Measurements from ENCODE around the gene PLXND1.

PLXND1 gene

DNA sequence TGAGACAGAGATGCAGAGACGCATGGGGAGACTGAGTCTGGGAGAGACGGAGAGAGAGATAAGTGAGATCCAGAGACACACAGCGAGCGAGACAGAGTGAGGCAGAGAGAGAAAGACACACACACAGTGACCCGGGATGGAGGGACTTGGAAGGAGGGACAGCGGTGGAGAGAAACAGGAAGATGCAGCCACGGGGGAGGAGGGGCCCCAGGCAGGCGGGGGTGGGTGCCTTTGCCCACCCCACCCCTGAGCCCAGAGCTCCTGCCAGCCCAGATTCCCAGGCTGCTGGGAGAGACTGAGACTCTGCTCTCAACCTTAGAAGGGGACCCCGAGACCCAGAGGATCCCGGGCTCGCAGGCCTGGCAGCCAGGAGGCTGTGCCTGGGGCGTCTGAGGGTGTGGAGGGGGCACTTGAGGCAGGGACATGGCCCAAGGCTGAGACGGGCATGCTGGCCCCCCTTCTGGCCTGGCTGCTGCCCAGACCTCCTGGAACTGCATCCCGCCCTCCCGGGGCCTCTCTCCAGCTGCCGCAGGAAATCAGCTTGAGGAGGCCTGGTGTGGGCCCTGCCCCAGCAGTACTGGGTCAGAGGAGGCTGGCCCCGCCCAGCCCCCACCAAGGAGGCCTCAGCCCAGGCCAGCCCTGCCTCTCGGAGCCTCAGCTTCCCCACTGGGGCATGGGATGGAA lies 45.4 kb downstream of the PLXND1 start:
- H3K9ac ChIP-seq (ENCODE audit: low read length) = peak overlapping the region; percentile 4
- no peaks in the 10 kb centered on the region for H3K27me3 ChIP-seq (ENCODE audit: control insufficient read depth, insufficient read depth, low read length)
- H3K36me3 ChIP-seq (ENCODE audit: control insufficient read depth, insufficient read depth, low read length) = no peaks in the 10 kb centered on the region
- H3K4me3 ChIP-seq (ENCODE audit: low read length) = no peak overlapping the region
- H3K9me3 ChIP-seq (ENCODE audit: control insufficient read depth, low read length) = no peaks in the 10 kb centered on the region
- peaks cover 16% of the 10 kb centered on the region for H3K4me1 ChIP-seq (ENCODE audit: control insufficient read depth, insufficient read depth, low read length)

DNA sequence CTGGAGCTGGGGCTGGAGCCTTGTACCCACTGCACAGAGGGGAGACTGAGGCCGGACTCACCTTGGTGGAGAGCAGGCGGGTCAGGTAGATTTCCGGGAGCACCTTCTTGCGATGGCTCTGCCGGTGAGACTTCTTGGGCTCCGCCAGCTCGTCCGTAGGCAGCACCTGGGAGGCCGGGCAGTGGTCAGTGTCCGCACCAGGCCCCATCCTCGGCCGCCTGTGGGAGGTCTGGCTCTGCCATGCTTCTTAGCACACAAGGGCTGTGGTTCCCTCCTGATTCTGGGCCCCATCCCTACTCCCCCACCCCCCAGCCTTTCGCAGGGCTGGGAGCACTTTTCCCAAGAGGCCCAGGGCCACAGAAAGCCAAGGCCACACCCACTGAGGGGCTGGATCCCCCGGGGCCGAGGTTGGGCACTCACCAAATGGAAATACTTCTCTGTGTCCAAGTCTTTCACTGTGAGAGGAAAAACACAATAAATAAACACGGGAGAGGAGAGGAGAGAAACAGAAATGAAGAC lies 46.1 kb downstream of the PLXND1 start:
- Histone ChIP-seq H3K9me3 (ENCODE audit: control insufficient read depth, low read length) (no peaks in the 10 kb centered on the region), H3K4me1 (ENCODE audit: control insufficient read depth, insufficient read depth, low read length) (peaks cover 16% of the 10 kb centered on the region), H3K36me3 (ENCODE audit: control insufficient read depth, insufficient read depth, low read length) (no peaks in the 10 kb centered on the region), H3K27me3 (ENCODE audit: control insufficient read depth, insufficient read depth, low read length) (no peaks in the 10 kb centered on the region), H3K4me3 (ENCODE audit: low read length) (no peak overlapping the region), H3K9ac (ENCODE audit: low read length) (no peak overlapping the region)

DNA sequence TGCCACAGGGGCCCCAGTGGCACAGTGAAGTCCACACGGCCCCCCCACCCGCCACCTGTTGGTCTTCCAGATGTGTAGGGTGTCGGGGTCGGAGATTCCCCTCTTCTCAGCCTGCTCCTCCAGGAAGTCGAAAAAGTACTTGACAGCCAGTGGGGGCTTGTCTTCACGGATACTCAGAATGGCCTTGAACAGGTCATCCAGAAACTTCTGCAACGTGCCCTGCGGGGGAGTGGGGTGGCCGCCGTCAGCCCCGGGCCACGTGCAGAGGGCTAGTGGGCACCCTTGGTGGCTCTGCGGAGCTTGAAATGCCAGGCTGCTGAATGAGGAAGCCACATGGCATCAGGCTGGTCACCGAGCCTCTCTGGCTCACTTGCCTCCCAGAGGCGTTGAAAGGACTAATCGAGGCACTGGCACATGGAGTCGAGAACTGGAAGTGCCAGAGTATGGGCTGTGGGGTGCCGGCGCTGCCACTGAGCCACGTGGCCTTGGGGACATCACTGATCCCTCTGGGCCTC lies 46.9 kb downstream of the PLXND1 start:
- Histone ChIP-seq H3K27me3 (ENCODE audit: control insufficient read depth, insufficient read depth, low read length) (no peaks in the 10 kb centered on the region), H3K9me3 (ENCODE audit: control insufficient read depth, low read length) (no peaks in the 10 kb centered on the region), H3K9ac (ENCODE audit: low read length) (no peak overlapping the region), H3K4me1 (ENCODE audit: control insufficient read depth, insufficient read depth, low read length) (peaks cover 16% of the 10 kb centered on the region), H3K4me3 (ENCODE audit: low read length) (no peak overlapping the region), H3K36me3 (ENCODE audit: control insufficient read depth, insufficient read depth, low read length) (no peaks in the 10 kb centered on the region)

DNA sequence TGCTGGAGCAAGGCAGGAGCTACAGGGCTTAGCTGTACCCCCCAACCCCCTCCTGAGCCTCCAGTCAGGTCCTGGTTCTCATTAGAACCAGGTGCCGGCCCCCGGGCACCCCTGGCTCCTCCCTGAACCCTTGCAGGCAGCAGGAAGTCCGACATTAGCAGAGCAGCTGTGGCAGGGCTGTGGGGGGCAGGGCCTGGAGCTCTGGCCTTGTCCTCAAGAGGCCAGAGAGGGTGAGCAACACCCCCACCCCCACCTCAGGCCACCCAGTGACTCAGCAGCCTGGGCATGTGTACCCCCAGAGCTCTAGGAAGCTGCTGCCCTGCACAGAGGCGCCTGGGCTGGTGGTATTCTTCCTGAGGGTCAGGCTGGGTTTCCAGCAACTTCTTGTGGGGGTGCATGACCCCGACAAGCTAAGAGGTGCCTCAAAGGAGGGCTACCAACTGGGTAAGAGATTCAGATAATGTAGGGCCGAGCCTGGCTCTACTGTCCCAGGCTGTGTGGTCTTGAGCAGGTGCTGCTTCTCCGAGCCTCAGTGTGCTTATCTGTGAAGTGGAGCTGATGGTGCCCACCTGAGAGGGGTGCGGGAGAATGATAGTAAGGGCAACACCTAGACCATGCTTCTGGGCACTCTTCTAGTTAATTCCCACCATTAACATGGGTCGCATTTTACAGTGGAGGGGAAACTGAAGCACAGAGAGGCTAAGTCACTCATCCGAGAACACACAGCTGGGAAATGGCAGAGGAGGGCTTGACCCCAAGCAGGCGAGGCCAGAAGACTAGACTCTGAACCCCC lies 47.5 kb downstream of the PLXND1 start:
- no peak overlapping the region for H3K9ac ChIP-seq (ENCODE audit: low read length)
- H3K4me3 ChIP-seq (ENCODE audit: low read length) = no peak overlapping the region
- no peaks in the 10 kb centered on the region for H3K36me3 ChIP-seq (ENCODE audit: control insufficient read depth, insufficient read depth, low read length)
- no peaks in the 10 kb centered on the region for H3K27me3 ChIP-seq (ENCODE audit: control insufficient read depth, insufficient read depth, low read length)
- peaks cover 17% of the 10 kb centered on the region for H3K4me1 ChIP-seq (ENCODE audit: control insufficient read depth, insufficient read depth, low read length)
- no peaks in the 10 kb centered on the region for H3K9me3 ChIP-seq (ENCODE audit: control insufficient read depth, low read length)

- no peaks in the 10 kb centered on the region for H3K27me3 ChIP-seq (ENCODE audit: control insufficient read depth, insufficient read depth, low read length)
- peaks cover 25% of the 10 kb centered on the region for H3K4me1 ChIP-seq (ENCODE audit: control insufficient read depth, insufficient read depth, low read length)
- H3K9ac ChIP-seq (ENCODE audit: low read length) = no peak overlapping the region
- no peaks in the 10 kb centered on the region for H3K36me3 ChIP-seq (ENCODE audit: control insufficient read depth, insufficient read depth, low read length)
- no peaks in the 10 kb centered on the region for H3K9me3 ChIP-seq (ENCODE audit: control insufficient read depth, low read length)
- no peak overlapping the region for H3K4me3 ChIP-seq (ENCODE audit: low read length)
Observed at GRCh38 chr3:129558081-129558771, 48.2 kb downstream of the PLXND1 start.

- H3K4me1 ChIP-seq (ENCODE audit: control insufficient read depth, insufficient read depth, low read length) = peaks cover 25% of the 10 kb centered on the region
- H3K9ac ChIP-seq (ENCODE audit: low read length) = no peak overlapping the region
- H3K9me3 ChIP-seq (ENCODE audit: control insufficient read depth, low read length) = no peaks in the 10 kb centered on the region
- no peak overlapping the region for H3K4me3 ChIP-seq (ENCODE audit: low read length)
- H3K36me3 ChIP-seq (ENCODE audit: control insufficient read depth, insufficient read depth, low read length) = no peaks in the 10 kb centered on the region
- H3K27me3 ChIP-seq (ENCODE audit: control insufficient read depth, insufficient read depth, low read length) = no peaks in the 10 kb centered on the region
Observed at GRCh38 chr3:129557548-129557894, 49.0 kb downstream of the PLXND1 start.

- H3K4me1 ChIP-seq (ENCODE audit: control insufficient read depth, insufficient read depth, low read length) = peaks cover 25% of the 10 kb centered on the region
- H3K9me3 ChIP-seq (ENCODE audit: control insufficient read depth, low read length) = no peaks in the 10 kb centered on the region
- H3K36me3 ChIP-seq (ENCODE audit: control insufficient read depth, insufficient read depth, low read length) = no peaks in the 10 kb centered on the region
- H3K9ac ChIP-seq (ENCODE audit: low read length) = no peak overlapping the region
- H3K4me3 ChIP-seq (ENCODE audit: low read length) = no peak overlapping the region
- no peaks in the 10 kb centered on the region for H3K27me3 ChIP-seq (ENCODE audit: control insufficient read depth, insufficient read depth, low read length)
Observed at GRCh38 chr3:129556890-129557547, 49.5 kb downstream of the PLXND1 start.

- H3K4me1 ChIP-seq (ENCODE audit: control insufficient read depth, insufficient read depth, low read length) = peaks cover 24% of the 10 kb centered on the region
- H3K36me3 ChIP-seq (ENCODE audit: control insufficient read depth, insufficient read depth, low read length) = no peaks in the 10 kb centered on the region
- H3K27me3 ChIP-seq (ENCODE audit: control insufficient read depth, insufficient read depth, low read length) = no peaks in the 10 kb centered on the region
- H3K9ac ChIP-seq (ENCODE audit: low read length) = no peak overlapping the region
- no peak overlapping the region for H3K4me3 ChIP-seq (ENCODE audit: low read length)
- H3K9me3 ChIP-seq (ENCODE audit: control insufficient read depth, low read length) = no peaks in the 10 kb centered on the region
Observed at GRCh38 chr3:129556358-129556695, 50.1 kb downstream of the PLXND1 start.

DNA sequence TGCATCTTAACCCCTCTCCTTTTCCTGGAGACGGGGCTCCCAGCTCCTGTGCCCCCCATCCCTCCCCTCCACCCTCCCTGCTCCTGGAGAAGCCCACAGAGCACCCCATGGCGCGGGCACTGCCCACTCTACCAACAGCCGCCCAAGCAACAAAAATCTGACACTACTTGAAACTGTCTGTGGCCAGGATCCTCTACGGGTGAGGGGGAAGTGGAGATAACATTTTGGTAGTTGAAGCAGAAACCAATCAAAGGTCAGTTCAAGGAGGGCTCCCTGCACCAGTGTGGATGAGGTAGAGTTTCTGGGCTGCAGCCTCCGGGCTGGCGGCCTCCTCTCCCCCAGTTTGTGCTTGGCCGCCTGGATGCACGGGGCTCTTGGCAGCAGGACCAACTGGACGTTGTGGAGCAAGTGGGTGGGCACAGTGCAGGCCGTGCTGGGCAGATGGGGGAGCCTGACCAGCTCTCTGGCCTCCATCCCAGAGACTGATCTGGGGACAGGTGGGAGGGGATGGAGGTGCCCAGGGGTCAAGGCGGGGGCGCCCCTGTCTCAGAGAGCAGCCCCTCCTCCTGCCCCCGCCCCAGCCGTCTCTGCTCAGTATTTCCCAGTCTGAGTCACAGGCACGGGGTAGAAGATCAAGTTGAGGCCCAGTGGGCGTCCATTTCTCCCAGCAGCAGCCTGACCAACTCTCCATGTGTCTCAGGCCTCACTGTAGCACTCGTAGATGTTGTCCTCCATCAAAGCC lies 50.7 kb downstream of the PLXND1 start:
- Histone ChIP-seq H3K9me3 (ENCODE audit: control insufficient read depth, low read length) (no peaks in the 10 kb centered on the region), H3K4me3 (ENCODE audit: low read length) (no peak overlapping the region), H3K27me3 (ENCODE audit: control insufficient read depth, insufficient read depth, low read length) (no peaks in the 10 kb centered on the region), H3K9ac (ENCODE audit: low read length) (no peak overlapping the region), H3K4me1 (ENCODE audit: control insufficient read depth, insufficient read depth, low read length) (peaks cover 18% of the 10 kb centered on the region), H3K36me3 (ENCODE audit: control insufficient read depth, insufficient read depth, low read length) (no peaks in the 10 kb centered on the region)

DNA sequence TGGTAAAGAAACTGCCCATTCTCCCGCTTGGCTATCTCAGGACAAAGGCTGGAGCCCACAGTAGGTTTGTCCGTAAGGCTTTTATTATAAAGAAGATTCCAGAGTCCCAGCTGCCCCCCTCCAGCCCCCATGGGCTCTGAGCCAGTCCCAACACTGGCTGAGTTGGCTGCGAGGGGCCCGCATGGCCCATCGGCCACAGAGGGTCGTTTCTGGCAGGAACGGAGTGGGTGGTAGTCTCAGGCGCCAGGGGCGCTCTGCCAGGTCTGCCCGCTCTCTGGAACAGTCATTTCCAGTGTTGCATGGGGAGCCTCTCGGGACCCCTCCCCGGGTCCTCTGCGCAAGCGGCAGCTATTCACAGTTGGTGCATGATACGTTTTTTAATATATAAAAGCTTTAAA lies 51.3 kb downstream of the PLXND1 start:
- no peak overlapping the region for H3K4me3 ChIP-seq (ENCODE audit: low read length)
- no peaks in the 10 kb centered on the region for H3K36me3 ChIP-seq (ENCODE audit: control insufficient read depth, insufficient read depth, low read length)
- no peaks in the 10 kb centered on the region for H3K9me3 ChIP-seq (ENCODE audit: control insufficient read depth, low read length)
- no peaks in the 10 kb centered on the region for H3K27me3 ChIP-seq (ENCODE audit: control insufficient read depth, insufficient read depth, low read length)
- H3K4me1 ChIP-seq (ENCODE audit: control insufficient read depth, insufficient read depth, low read length) = peaks cover 12% of the 10 kb centered on the region
- H3K9ac ChIP-seq (ENCODE audit: low read length) = no peak overlapping the region

- H3K9me3 ChIP-seq (ENCODE audit: control insufficient read depth, low read length) = no peaks in the 10 kb centered on the region
- no peak overlapping the region for H3K4me3 ChIP-seq (ENCODE audit: low read length)
- no peaks in the 10 kb centered on the region for H3K27me3 ChIP-seq (ENCODE audit: control insufficient read depth, insufficient read depth, low read length)
- H3K36me3 ChIP-seq (ENCODE audit: control insufficient read depth, insufficient read depth, low read length) = no peaks in the 10 kb centered on the region
- peaks cover 9% of the 10 kb centered on the region for H3K4me1 ChIP-seq (ENCODE audit: control insufficient read depth, insufficient read depth, low read length)
- H3K9ac ChIP-seq (ENCODE audit: low read length) = no peak overlapping the region
Observed at GRCh38 chr3:129554356-129555152, 51.9 kb downstream of the PLXND1 start.

All from mucosa of stomach (tissue), 1 donor.